ELF-1 (cell line): ENCODE measurements around the gene LRRC15.
A peak's percentile ranks its signal among the peaks of the same experiment; 100 is the strongest.

Experiments used
- DNase-seq: peaks from one replicate; pipeline ENCODE4 v3.0.0-alpha.2; 2016; ENCODE audit warnings: low read depth, low spot score

Gene LRRC15

GRCh38 chr3:194369522-194370279 is at the start of gene LRRC15:
TSS of gene LRRC15 (minus strand) at chr3:194369743. CDS start at chr3:194361043, 8,700 bp downstream.
- DNase-seq = peak; percentile 71

GRCh38 chr3:194418671-194419070 is 49.1 kb upstream of the LRRC15 start:
- no peak for DNase-seq

- no peak for DNase-seq
These were observed 37.9 kb upstream of the LRRC15 start for GRCh38 chr3:194407423-194407822.

- no peak for DNase-seq
These were observed 36.2 kb upstream of the LRRC15 start for GRCh38 chr3:194405766-194406165.

GRCh38 chr3:194404365-194405140 is 35.0 kb upstream of the LRRC15 start:
- DNase-seq = no peak

- no peak for DNase-seq
These were observed 32.4 kb upstream of the LRRC15 start for GRCh38 chr3:194401868-194402329.

GRCh38 chr3:194401346-194401745 is 31.8 kb upstream of the LRRC15 start:
- DNase-seq = no peak

GRCh38 chr3:194399874-194400411 is 30.4 kb upstream of the LRRC15 start:
- DNase-seq = no peak

GRCh38 chr3:194399166-194399565 is 29.6 kb upstream of the LRRC15 start, which contains the start of gene GP5:
TSS of gene GP5 (minus strand) at chr3:194399266. CDS start at chr3:194398282, 984 bp downstream.
- no peak for DNase-seq

- peak; percentile 61 for DNase-seq
These were observed 28.3 kb upstream of the LRRC15 start for GRCh38 chr3:194397757-194398312.

GRCh38 chr3:194396859-194397756 is 27.6 kb upstream of the LRRC15 start:
- peak; percentile 65 for DNase-seq

- no peak for DNase-seq
These were observed 27.0 kb upstream of the LRRC15 start for GRCh38 chr3:194396539-194396858.

- DNase-seq = peak; percentile 71
These were observed 26.4 kb upstream of the LRRC15 start for GRCh38 chr3:194395778-194396538.

- no peak for DNase-seq
These were observed 25.7 kb upstream of the LRRC15 start for GRCh38 chr3:194395212-194395611.

GRCh38 chr3:194392576-194392975 is 23.0 kb upstream of the LRRC15 start:
- DNase-seq = no peak

GRCh38 chr3:194390835-194391234 is 21.3 kb upstream of the LRRC15 start:
- no peak for DNase-seq

- no peak for DNase-seq
These were observed 19.7 kb upstream of the LRRC15 start for GRCh38 chr3:194389269-194389668.

GRCh38 chr3:194387926-194388418 is 18.4 kb upstream of the LRRC15 start:
- DNase-seq = no peak

GRCh38 chr3:194387276-194387675 is 17.7 kb upstream of the LRRC15 start:
- no peak for DNase-seq

- DNase-seq = no peak
These were observed 17.1 kb upstream of the LRRC15 start for GRCh38 chr3:194386648-194387047.
